Measurements from ENCODE around the gene TGFBR3L. TPM values are rescaled to one million over a fixed set of nuclear protein-coding genes. Genes with fewer than 3 reads are reported as not detected.

TGFBR3L gene
- total RNA-seq, 1 donor from 2014 or later, result 2.8 TPM

- H3K36me3 Mint-ChIP-seq (ENCODE audit: low read depth, unreplicated experiment), result no peaks in the 10 kb centered on the region
- Histone ChIP-seq H4K20me1 (ENCODE audit: insufficient read depth, low read length) (peaks cover 10% of the 10 kb centered on the region), H2AFZ (ENCODE audit: low read depth, low read length) (no peak overlapping the region), H3K27me3 (ENCODE audit: insufficient read depth, low read length) (peaks cover 16% of the 10 kb centered on the region), H3K9ac (ENCODE audit: low read length) (no peak overlapping the region), H3K9me3 (ENCODE audit: insufficient read depth, low read depth, low read length) (no peaks in the 10 kb centered on the region), H3K36me3 (ENCODE audit: insufficient read depth, low read length) (no peaks in the 10 kb centered on the region), H3K4me2 (ENCODE audit: low read length) (peak overlapping the region; percentile 70), H3K79me2 (ENCODE audit: insufficient read depth, low read length) (no peaks in the 10 kb centered on the region), H3K27ac (ENCODE audit: low read depth, low read length) (no peak overlapping the region), H3K4me3 (ENCODE audit: insufficient read depth, low read depth, low read length) (no peak overlapping the region), H3K4me1 (ENCODE audit: insufficient read depth, low read length) (peaks cover 12% of the 10 kb centered on the region)
- peaks cover 22% of the 10 kb centered on the region for H3K27me3 Mint-ChIP-seq (ENCODE audit: low read depth, unreplicated experiment)
- H3K27ac Mint-ChIP-seq (ENCODE audit: unreplicated experiment), result no peak overlapping the region
- FAIRE-seq (no peak), DNase-seq (ENCODE audit: low read depth) (no peak)
- H3K4me3 Mint-ChIP-seq (ENCODE audit: unreplicated experiment), result peak overlapping the region; percentile 60
- TF ChIP-seq CTCF (IDR thresholded peaks at IDR 0.05; ENCODE audit: insufficient read depth, low read depth, low read length) (no peak), EZH2 (IDR thresholded peaks at IDR 0.05; ENCODE audit: insufficient read depth, low read length) (no peak)
- peaks cover 4% of the 10 kb centered on the region for H3K4me1 Mint-ChIP-seq (ENCODE audit: low read depth, unreplicated experiment)
- no peaks in the 10 kb centered on the region for H3K9me3 Mint-ChIP-seq (ENCODE audit: unreplicated experiment)
These were observed 45.8 kb upstream of the TGFBR3L start for GRCh38 chr19:7868671-7869452.

- Histone ChIP-seq H3K9me3 (ENCODE audit: insufficient read depth, low read depth, low read length) (no peaks in the 10 kb centered on the region), H2AFZ (ENCODE audit: low read depth, low read length) (no peak overlapping the region), H3K9ac (ENCODE audit: low read length) (no peak overlapping the region), H3K79me2 (ENCODE audit: insufficient read depth, low read length) (no peaks in the 10 kb centered on the region), H3K27ac (ENCODE audit: low read depth, low read length) (no peak overlapping the region), H3K27me3 (ENCODE audit: insufficient read depth, low read length) (peaks cover 18% of the 10 kb centered on the region), H3K4me3 (ENCODE audit: insufficient read depth, low read depth, low read length) (no peak overlapping the region), H3K36me3 (ENCODE audit: insufficient read depth, low read length) (no peaks in the 10 kb centered on the region), H4K20me1 (ENCODE audit: insufficient read depth, low read length) (peaks cover 10% of the 10 kb centered on the region), H3K4me2 (ENCODE audit: low read length) (peak overlapping the region; percentile 70), H3K4me1 (ENCODE audit: insufficient read depth, low read length) (peaks cover 12% of the 10 kb centered on the region)
- DNase-seq (ENCODE audit: low read depth) (no peak), FAIRE-seq (no peak)
- no peak overlapping the region for H3K27ac Mint-ChIP-seq (ENCODE audit: unreplicated experiment)
- H3K9me3 Mint-ChIP-seq (ENCODE audit: unreplicated experiment), result no peaks in the 10 kb centered on the region
- H3K36me3 Mint-ChIP-seq (ENCODE audit: low read depth, unreplicated experiment), result no peaks in the 10 kb centered on the region
- H3K4me3 Mint-ChIP-seq (ENCODE audit: unreplicated experiment), result no peak overlapping the region
- peaks cover 4% of the 10 kb centered on the region for H3K4me1 Mint-ChIP-seq (ENCODE audit: low read depth, unreplicated experiment)
- peaks cover 20% of the 10 kb centered on the region for H3K27me3 Mint-ChIP-seq (ENCODE audit: low read depth, unreplicated experiment)
- no peak for TF ChIP-seq CTCF (IDR thresholded peaks at IDR 0.05; ENCODE audit: insufficient read depth, low read depth, low read length)
- TF ChIP-seq EZH2 (IDR thresholded peaks at IDR 0.05; ENCODE audit: insufficient read depth, low read length), result no peak
These were observed 45.1 kb upstream of the TGFBR3L start for GRCh38 chr19:7869453-7869909.

Data from astrocyte (in vitro differentiated cells and primary cell).